Measurements from ENCODE around the gene ROCK2.

Gene ROCK2

DNA sequence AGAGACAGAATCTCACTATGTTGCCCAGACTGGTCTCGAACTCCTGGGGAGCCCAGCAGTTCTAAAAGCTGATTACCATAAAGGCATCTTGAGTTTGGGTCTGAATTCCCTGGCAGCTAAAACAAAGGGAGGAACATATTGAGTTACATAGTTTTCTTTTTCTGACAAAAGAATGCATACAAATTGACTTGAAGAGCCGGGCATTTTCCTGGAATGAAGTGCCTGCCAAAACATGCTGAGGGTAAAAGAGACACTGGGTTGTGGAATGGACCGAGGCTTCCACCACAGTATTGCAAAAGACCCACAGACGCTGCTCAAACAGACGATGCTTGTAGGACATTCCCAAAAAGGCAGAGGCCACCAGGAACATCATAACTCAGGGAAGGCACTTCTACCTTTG, 35.1 kb upstream of the ROCK2 start:
- no peaks in the 10 kb centered on the region for H3K9me3 ChIP-seq (ENCODE audit: control insufficient read depth in 1 of 2, low read length in 2 of 2)
- no peaks in the 10 kb centered on the region for H3K36me3 ChIP-seq (ENCODE audit: control insufficient read depth in 1 of 2, insufficient read depth in 2 of 2, low read length in 2 of 2)
- H3K27ac ChIP-seq (ENCODE audit: low read length), result no peak overlapping the region
- no peak overlapping the region for H3K4me3 ChIP-seq (ENCODE audit: low read depth in 1 of 2, low read length in 2 of 2)
- H3K4me1 ChIP-seq (ENCODE audit: control insufficient read depth in 1 of 2, insufficient read depth in 2 of 2, low read length in 2 of 2), result peaks cover 4 to 10% of the 10 kb centered on the region in 2 donors
- H3K27me3 ChIP-seq (ENCODE audit: low read depth, low read length), result no peaks in the 10 kb centered on the region

DNA sequence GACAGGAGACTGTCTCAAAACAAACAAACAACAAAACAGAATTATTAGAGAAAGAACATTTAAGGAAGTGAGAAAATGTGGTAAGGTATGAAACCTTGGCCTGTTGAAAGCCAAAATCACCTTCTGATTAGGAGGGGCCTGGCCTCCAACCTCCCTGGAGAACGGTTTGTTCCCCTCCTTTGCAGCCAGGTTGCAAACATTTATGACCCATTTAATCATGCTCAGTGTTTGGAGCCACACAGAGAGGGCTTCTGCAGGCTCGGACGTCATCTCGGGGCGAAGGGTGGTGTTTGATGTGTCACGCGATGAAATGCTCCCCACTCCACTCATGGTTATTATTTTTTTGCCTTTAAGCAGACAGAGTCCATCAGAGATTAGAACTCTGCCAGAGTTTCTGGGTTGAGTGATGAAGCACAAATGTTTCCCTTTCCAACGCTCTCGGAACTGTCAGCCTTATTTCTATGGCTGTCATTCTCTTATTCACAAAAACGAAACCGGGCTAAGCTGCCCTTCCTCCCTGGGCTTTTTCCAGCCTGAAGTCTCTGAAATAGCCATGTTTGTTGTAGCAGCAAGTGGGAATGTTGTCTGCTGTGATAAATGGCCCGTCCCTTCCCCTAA, 33.6 kb upstream of the ROCK2 start:
- H3K27ac ChIP-seq (ENCODE audit: low read length), result peak overlapping the region; percentile 58

DNA sequence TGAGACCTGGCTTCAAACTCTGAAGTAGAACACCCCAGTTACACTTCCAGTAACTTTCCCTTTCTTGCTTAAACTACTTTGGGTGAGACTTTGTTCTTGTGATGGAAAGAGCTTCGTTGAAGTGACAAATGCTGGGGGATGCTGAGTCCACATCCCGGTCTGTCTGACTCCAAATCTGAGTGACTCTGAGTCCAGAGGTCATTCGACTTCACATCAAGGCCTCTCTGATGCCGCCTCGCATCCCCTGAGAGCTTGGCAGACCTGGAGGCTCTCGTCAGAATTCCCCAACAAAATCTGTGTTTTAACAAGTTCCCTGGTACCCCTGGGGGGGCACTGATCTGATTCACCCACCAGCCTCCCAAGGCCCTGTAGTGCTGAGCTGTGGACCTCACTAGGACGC, 31.6 kb upstream of the ROCK2 start:
- Histone ChIP-seq H3K4me3 (ENCODE audit: low read depth in 1 of 2, low read length in 2 of 2) (no peak overlapping the region), H3K36me3 (ENCODE audit: control insufficient read depth in 1 of 2, insufficient read depth in 2 of 2, low read length in 2 of 2) (no peaks in the 10 kb centered on the region), H3K9me3 (ENCODE audit: control insufficient read depth in 1 of 2, low read length in 2 of 2) (no peaks in the 10 kb centered on the region), H3K27me3 (ENCODE audit: low read depth, low read length) (no peaks in the 10 kb centered on the region), H3K27ac (ENCODE audit: low read length) (peak overlapping the region; percentile 49), H3K4me1 (ENCODE audit: control insufficient read depth in 1 of 2, insufficient read depth in 2 of 2, low read length in 2 of 2) (peaks cover 8 to 10% of the 10 kb centered on the region in 2 donors)

More for the DNA sequence above, 33.6 kb upstream of the ROCK2 start:
- H3K4me1 ChIP-seq (ENCODE audit: control insufficient read depth in 1 of 2, insufficient read depth in 2 of 2, low read length in 2 of 2), result peaks cover 8 to 10% of the 10 kb centered on the region in 2 donors
- no peaks in the 10 kb centered on the region for H3K36me3 ChIP-seq (ENCODE audit: control insufficient read depth in 1 of 2, insufficient read depth in 2 of 2, low read length in 2 of 2)
- peak overlapping the region; percentile 40 to 49 for H3K4me3 ChIP-seq (ENCODE audit: low read depth in 1 of 2, low read length in 2 of 2)
- H3K27me3 ChIP-seq (ENCODE audit: low read depth, low read length), result no peaks in the 10 kb centered on the region
- H3K9me3 ChIP-seq (ENCODE audit: control insufficient read depth in 1 of 2, low read length in 2 of 2), result no peaks in the 10 kb centered on the region

DNA sequence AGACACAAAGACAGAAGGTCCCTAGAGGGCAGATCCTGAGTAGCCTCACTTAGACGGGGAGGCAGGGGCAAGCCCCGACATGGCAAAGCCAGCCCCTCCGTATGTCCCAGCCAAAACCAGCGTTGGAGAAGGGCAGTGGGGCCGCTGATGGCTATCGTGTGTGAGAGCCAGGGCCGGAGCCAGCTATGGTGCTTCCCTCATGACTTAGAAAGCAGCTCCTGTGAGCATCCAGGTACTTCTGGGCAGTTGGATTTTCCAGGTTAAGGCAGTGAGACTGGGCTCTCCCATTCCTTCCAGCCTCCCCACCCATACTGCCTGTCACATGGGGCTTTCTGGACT, 31.2 kb upstream of the ROCK2 start:
- H3K9me3 ChIP-seq (ENCODE audit: control insufficient read depth in 1 of 2, low read length in 2 of 2), result no peaks in the 10 kb centered on the region
- no peaks in the 10 kb centered on the region for H3K27me3 ChIP-seq (ENCODE audit: low read depth, low read length)
- peak overlapping the region; percentile 49 for H3K27ac ChIP-seq (ENCODE audit: low read length)
- no peak overlapping the region for H3K4me3 ChIP-seq (ENCODE audit: low read depth in 1 of 2, low read length in 2 of 2)
- no peaks in the 10 kb centered on the region for H3K36me3 ChIP-seq (ENCODE audit: control insufficient read depth in 1 of 2, insufficient read depth in 2 of 2, low read length in 2 of 2)
- H3K4me1 ChIP-seq (ENCODE audit: control insufficient read depth in 1 of 2, insufficient read depth in 2 of 2, low read length in 2 of 2), result peaks cover 8 to 10% of the 10 kb centered on the region in 2 donors

DNA sequence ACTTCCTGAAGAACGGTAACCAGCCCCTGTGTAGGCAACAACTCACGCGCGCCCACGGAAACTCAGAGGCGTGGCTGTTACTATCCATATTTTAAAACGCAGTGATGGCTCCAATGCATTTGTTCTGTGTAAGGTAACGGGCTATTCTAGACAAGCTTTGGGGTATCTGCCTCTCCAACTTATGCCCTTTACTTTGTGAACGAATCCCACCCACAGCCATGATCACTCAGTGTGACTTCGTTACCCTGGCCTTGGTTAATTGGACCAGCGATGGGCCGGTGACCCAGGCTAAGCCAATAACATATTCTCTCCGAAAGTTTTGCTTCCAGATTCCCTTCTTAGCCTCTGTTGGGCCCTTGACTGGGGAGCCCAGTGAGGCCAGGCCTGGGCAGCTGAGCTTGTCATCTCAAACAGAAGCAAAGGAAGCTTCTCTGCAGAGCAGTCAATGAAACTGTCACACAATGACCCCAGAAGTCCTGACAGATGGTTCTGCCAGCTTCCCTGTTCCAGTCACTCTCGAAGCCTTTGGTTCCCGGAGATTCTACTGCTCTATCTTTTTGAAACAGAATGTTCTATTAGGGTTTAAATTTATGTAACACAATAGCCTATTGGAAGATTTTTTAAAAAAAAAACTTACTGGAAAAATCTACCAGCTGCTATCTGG, 30.7 kb upstream of the ROCK2 start:
- H3K4me3 ChIP-seq (ENCODE audit: low read depth in 1 of 2, low read length in 2 of 2), result peak overlapping the region in 1 of 2 donors; percentile 39
- H3K9me3 ChIP-seq (ENCODE audit: control insufficient read depth in 1 of 2, low read length in 2 of 2), result no peaks in the 10 kb centered on the region
- peak overlapping the region; percentile 80 for H3K27ac ChIP-seq (ENCODE audit: low read length)
- H3K27me3 ChIP-seq (ENCODE audit: low read depth, low read length), result no peaks in the 10 kb centered on the region
- H3K36me3 ChIP-seq (ENCODE audit: control insufficient read depth in 1 of 2, insufficient read depth in 2 of 2, low read length in 2 of 2), result no peaks in the 10 kb centered on the region
- peaks cover 8 to 10% of the 10 kb centered on the region in 2 donors for H3K4me1 ChIP-seq (ENCODE audit: control insufficient read depth in 1 of 2, insufficient read depth in 2 of 2, low read length in 2 of 2)

DNA sequence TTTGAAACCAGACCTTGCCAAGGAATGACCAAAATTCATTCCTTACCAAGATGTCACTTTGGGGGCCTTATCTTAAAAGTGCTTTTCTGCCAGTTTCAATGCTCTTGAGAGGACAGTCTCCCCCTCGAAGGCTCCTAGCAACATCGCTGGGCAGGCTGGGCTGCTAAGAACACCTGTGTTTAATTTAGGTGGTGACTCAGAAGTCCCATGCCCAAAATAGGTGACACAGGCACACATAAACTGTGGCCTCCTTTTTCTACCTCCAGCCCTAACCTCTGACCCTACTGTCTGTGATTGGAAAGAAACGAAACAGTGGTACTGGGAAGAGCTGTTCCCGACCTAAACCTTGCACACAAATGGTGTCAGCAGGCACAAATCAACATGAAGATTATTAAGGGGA, 28.7 kb upstream of the ROCK2 start:
- Histone ChIP-seq H3K4me3 (ENCODE audit: low read depth in 1 of 2, low read length in 2 of 2) (no peak overlapping the region), H3K27ac (ENCODE audit: low read length) (no peak overlapping the region), H3K36me3 (ENCODE audit: control insufficient read depth in 1 of 2, insufficient read depth in 2 of 2, low read length in 2 of 2) (no peaks in the 10 kb centered on the region), H3K27me3 (ENCODE audit: low read depth, low read length) (no peaks in the 10 kb centered on the region), H3K9me3 (ENCODE audit: control insufficient read depth in 1 of 2, low read length in 2 of 2) (no peaks in the 10 kb centered on the region), H3K4me1 (ENCODE audit: control insufficient read depth in 1 of 2, insufficient read depth in 2 of 2, low read length in 2 of 2) (peaks cover 5 to 8% of the 10 kb centered on the region in 2 donors)

DNA sequence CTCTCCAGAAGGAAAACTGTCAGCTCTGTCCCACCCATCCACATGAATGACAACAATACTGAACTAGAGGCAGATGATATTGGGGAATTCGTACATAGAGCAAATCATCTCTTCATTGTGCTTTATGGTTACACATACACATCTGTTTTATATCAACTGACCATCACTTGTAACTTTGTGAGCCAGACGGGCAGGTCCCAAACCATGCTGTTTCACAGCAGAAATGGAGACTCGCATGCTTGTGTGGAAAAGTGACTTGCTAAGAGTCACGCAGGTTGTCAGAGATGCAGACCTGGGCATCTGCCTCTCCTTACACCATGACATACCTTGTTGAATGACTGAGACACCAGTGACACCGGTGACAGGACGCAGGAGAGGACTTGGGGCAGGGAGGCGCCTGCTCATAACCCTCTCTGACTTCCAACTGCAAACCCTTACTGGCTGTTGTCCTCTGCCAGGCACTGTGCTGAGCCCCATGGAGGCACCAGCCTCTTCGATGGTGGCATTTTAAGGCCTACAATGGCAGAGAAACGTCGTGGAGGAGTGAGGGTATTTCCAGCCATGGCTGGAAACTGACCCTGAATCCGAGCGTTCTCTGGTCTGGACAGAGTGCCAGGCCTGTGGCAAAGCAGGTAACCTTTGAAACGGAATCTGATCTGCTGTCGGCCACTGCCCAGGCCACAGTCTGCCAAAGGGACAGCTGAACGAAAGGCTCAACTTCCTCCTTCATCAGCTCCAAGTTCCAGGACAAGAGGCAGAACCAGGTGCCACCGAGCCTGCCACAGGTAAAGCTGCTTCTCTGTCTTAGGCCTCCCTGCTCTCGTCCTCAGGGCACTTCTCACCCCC, 26.9 kb upstream of the ROCK2 start:
- no peak overlapping the region for H3K4me3 ChIP-seq (ENCODE audit: low read depth in 1 of 2, low read length in 2 of 2)
- H3K4me1 ChIP-seq (ENCODE audit: control insufficient read depth in 1 of 2, insufficient read depth in 2 of 2, low read length in 2 of 2), result peaks cover 8 to 12% of the 10 kb centered on the region in 2 donors
- H3K36me3 ChIP-seq (ENCODE audit: control insufficient read depth in 1 of 2, insufficient read depth in 2 of 2, low read length in 2 of 2), result no peaks in the 10 kb centered on the region
- H3K9me3 ChIP-seq (ENCODE audit: control insufficient read depth in 1 of 2, low read length in 2 of 2), result no peaks in the 10 kb centered on the region
- no peak overlapping the region for H3K27ac ChIP-seq (ENCODE audit: low read length)
- H3K27me3 ChIP-seq (ENCODE audit: low read depth, low read length), result no peaks in the 10 kb centered on the region

DNA sequence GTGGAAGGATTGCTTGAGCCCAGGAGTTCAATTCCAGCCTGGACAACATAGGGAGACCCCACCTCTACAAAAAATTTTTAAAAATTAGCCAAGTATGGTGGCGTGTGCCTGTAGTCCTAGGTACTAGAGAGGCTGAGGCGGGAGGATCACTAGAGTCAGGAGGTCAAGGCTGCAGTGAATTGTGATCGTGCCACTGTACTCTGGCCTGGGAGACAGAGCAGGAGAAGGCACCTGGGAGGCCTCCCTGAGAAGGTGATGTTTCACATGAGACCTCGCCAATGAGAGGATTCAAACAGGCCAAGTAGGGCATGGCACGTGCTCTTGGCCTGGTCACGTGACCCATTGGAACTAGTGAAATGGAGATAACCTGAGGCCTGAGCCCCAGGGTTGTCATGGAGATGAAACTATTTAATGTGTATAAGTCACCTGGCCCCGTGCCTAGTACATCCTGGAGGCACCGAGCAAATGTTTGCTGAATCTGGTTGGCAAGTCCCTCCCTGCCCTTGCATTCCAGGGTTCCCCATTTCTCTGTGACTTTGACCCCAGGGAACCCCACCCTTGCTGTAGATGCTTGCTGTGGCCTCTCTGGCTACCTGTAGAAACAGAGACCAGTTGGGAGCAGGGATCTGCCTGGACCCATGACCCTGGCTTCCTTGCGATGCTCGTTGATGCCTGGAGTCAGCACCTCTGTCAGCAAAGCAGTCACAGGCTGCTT, 26.1 kb upstream of the ROCK2 start:
- Histone ChIP-seq H3K36me3 (ENCODE audit: control insufficient read depth in 1 of 2, insufficient read depth in 2 of 2, low read length in 2 of 2) (no peaks in the 10 kb centered on the region), H3K4me1 (ENCODE audit: control insufficient read depth in 1 of 2, insufficient read depth in 2 of 2, low read length in 2 of 2) (peaks cover 8 to 12% of the 10 kb centered on the region in 2 donors), H3K27me3 (ENCODE audit: low read depth, low read length) (no peaks in the 10 kb centered on the region), H3K4me3 (ENCODE audit: low read depth in 1 of 2, low read length in 2 of 2) (no peak overlapping the region), H3K9me3 (ENCODE audit: control insufficient read depth in 1 of 2, low read length in 2 of 2) (no peaks in the 10 kb centered on the region), H3K27ac (ENCODE audit: low read length) (no peak overlapping the region)

DNA sequence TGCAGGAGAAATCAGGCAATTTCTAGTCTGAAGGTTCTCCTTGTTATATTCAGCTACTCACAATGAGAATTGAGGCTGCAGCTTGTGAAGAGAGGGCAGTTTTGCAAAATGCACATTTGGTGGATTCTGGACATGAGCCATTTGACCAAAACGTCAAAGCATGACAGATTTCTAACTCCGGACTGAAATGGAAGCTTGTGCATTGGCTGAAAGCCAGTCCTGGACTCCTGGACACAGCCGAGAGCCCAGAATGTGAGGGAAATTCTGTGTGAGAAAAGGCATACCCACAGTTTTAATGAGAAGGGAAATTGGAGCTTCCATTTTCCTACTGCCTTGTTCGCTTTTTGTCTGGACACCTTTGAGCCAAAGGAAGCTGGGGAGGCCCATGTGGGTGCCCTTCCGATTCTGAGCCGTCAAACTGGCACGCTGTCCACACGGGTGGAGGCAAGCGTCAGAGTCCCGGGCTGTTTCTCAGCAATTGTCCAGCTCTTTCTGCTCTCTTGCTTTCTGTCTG, 23.7 kb upstream of the ROCK2 start:
- H3K27ac ChIP-seq (ENCODE audit: low read length), result peak overlapping the region; percentile 16
- peak overlapping the region; percentile 21 to 48 for H3K4me3 ChIP-seq (ENCODE audit: low read depth in 1 of 2, low read length in 2 of 2)
- no peaks in the 10 kb centered on the region for H3K27me3 ChIP-seq (ENCODE audit: low read depth, low read length)
- no peaks in the 10 kb centered on the region for H3K36me3 ChIP-seq (ENCODE audit: control insufficient read depth in 1 of 2, insufficient read depth in 2 of 2, low read length in 2 of 2)
- no peaks in the 10 kb centered on the region for H3K9me3 ChIP-seq (ENCODE audit: control insufficient read depth in 1 of 2, low read length in 2 of 2)
- H3K4me1 ChIP-seq (ENCODE audit: control insufficient read depth in 1 of 2, insufficient read depth in 2 of 2, low read length in 2 of 2), result peaks cover 1 to 8% of the 10 kb centered on the region in 2 donors

DNA sequence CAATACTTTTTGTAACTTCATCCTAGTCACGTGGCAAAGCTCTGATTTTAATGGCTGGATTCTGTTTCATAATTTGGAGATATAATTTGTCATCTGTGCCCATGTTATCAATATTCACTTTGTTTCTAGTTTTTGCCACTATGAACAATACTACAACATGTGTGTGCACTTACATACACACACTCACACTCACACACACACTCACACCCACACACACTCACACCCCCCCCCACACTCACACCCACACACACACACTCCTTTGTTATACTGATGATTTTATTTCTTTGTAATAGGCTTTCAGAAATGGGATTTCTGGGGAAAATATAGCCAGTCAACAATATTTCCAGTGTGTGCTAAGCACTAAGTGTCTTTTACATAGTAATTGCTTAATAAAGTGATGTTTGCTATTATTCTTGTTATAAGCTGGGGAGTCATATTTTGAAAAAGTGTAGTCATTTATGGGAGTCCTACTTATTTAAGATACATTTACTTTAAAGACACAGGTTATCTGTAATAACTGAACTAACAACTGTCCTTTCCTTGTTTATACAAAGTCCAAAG, 22.8 kb upstream of the ROCK2 start:
- Histone ChIP-seq H3K4me3 (ENCODE audit: low read depth in 1 of 2, low read length in 2 of 2) (no peak overlapping the region), H3K36me3 (ENCODE audit: control insufficient read depth in 1 of 2, insufficient read depth in 2 of 2, low read length in 2 of 2) (no peaks in the 10 kb centered on the region), H3K9me3 (ENCODE audit: control insufficient read depth in 1 of 2, low read length in 2 of 2) (no peaks in the 10 kb centered on the region), H3K27me3 (ENCODE audit: low read depth, low read length) (no peaks in the 10 kb centered on the region), H3K27ac (ENCODE audit: low read length) (no peak overlapping the region), H3K4me1 (ENCODE audit: control insufficient read depth in 1 of 2, insufficient read depth in 2 of 2, low read length in 2 of 2) (peaks cover 0 to 8% of the 10 kb centered on the region in 2 donors)
